ENCODE measurements around the gene RAB15. TPM values are rescaled to one million over a fixed set of nuclear protein-coding genes. Genes with fewer than 3 reads are reported as not detected.

The RAB15 gene
- total and polyA plus RNA-seq, 2 experiments from 2014 or later = 8.8 to 13.8 TPM

- Histone ChIP-seq H3K27ac (no peak overlapping the region), H3K9me3 (ENCODE audit: low read depth) (no peaks in the 10 kb centered on the region), H3K36me3 (no peaks in the 10 kb centered on the region), H3K4me3 (no peak overlapping the region), H3K4me1 (ENCODE audit: low read depth) (no peaks in the 10 kb centered on the region), H3K27me3 (no peaks in the 10 kb centered on the region)
- no peak for DNase-seq (ENCODE audit: low read depth in 1 of 2, low spot score in 1 of 2)
- no peak for TF ChIP-seq CTCF (IDR thresholded peaks at IDR 0.05; ENCODE audit: low read depth, low read length)
Measured at GRCh38 chr14:64963611-64964010, 8.5 kb downstream of the RAB15 start.

GRCh38 chr14:64960762-64961276, 11.3 kb downstream of the RAB15 start:
- no peaks in the 10 kb centered on the region for H3K4me1 ChIP-seq (ENCODE audit: low read depth)
- H3K27ac ChIP-seq = no peak overlapping the region
- H3K27me3 ChIP-seq = no peaks in the 10 kb centered on the region
- TF ChIP-seq CTCF (IDR thresholded peaks at IDR 0.05; ENCODE audit: low read depth, low read length) = no peak
- no peak overlapping the region for H3K4me3 ChIP-seq
- H3K36me3 ChIP-seq = no peaks in the 10 kb centered on the region
- H3K9me3 ChIP-seq (ENCODE audit: low read depth) = no peaks in the 10 kb centered on the region
- DNase-seq (ENCODE audit: low read depth in 1 of 2, low spot score in 1 of 2) = no peak

- Histone ChIP-seq H3K36me3 (no peaks in the 10 kb centered on the region), H3K27me3 (no peaks in the 10 kb centered on the region), H3K27ac (no peak overlapping the region), H3K4me3 (no peak overlapping the region), H3K9me3 (ENCODE audit: low read depth) (no peaks in the 10 kb centered on the region), H3K4me1 (ENCODE audit: low read depth) (no peaks in the 10 kb centered on the region)
- DNase-seq (ENCODE audit: low read depth in 1 of 2, low spot score in 1 of 2) = no peak
- no peak for TF ChIP-seq CTCF (IDR thresholded peaks at IDR 0.05; ENCODE audit: low read depth, low read length)
Measured at GRCh38 chr14:64958743-64959142, 13.4 kb downstream of the RAB15 start.

GRCh38 chr14:64958201-64958600, 13.9 kb downstream of the RAB15 start:
- Histone ChIP-seq H3K27me3 (no peaks in the 10 kb centered on the region), H3K27ac (no peak overlapping the region), H3K4me3 (no peak overlapping the region), H3K9me3 (ENCODE audit: low read depth) (no peaks in the 10 kb centered on the region), H3K36me3 (no peaks in the 10 kb centered on the region), H3K4me1 (ENCODE audit: low read depth) (no peaks in the 10 kb centered on the region)
- TF ChIP-seq CTCF (IDR thresholded peaks at IDR 0.05; ENCODE audit: low read depth, low read length) = no peak
- no peak for DNase-seq (ENCODE audit: low read depth in 1 of 2, low spot score in 1 of 2)

- Histone ChIP-seq H3K27ac (no peak overlapping the region), H3K27me3 (no peaks in the 10 kb centered on the region), H3K4me1 (ENCODE audit: low read depth) (no peaks in the 10 kb centered on the region), H3K9me3 (ENCODE audit: low read depth) (no peaks in the 10 kb centered on the region), H3K36me3 (no peaks in the 10 kb centered on the region), H3K4me3 (no peak overlapping the region)
- no peak for TF ChIP-seq CTCF (IDR thresholded peaks at IDR 0.05; ENCODE audit: low read depth, low read length)
- no peak for DNase-seq (ENCODE audit: low read depth in 1 of 2, low spot score in 1 of 2)
Measured at GRCh38 chr14:64956697-64957406, 15.3 kb downstream of the RAB15 start.
